ENCODE results near the gene CSNK1G2. TPM values are rescaled to one million over a fixed set of nuclear protein-coding genes. Genes with fewer than 3 reads are reported as not detected.

The CSNK1G2 gene
- total and polyA plus RNA-seq, 7 donors, result 22.3 to 49.8 (median 33.2) TPM

DNA sequence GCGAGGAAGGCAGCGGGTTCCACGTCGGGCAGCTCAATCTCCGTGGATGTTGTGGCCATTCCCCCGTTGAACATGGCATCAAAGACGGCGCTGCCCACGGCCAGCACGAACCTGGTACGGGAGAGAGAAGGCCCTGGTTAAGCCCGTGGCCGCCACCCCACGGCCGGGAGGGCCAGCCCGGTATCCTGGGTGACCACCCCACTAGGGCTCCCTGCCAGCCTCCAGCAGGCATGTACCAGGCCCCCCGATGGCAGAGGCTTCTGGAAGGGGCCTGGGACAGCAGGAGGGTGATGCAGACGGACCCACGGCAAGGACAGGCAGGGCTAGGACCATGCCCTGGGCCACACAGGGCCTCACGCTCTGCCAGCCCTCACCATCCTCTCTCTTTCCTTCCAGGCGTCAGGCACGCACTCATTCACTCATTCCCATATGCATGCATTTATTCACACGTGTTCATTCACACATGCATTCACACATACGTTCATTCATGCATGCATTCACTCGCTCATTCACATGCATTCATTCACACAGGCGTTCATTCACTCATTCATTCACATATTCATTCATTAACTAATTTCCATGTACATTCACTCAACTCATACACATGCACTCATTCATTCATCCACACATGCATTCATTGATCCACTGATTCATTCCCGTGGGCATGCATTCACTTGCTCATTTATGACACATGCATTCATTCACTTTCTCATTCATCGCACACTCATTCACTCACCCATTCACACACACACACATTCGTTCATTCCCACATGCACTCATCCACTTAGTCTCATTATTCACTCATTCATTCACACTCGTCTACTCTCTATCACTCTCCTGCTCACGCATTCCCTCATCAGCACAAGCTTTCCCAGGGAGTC, 56.6 kb downstream of the CSNK1G2 start:
- 90 to 95% (median 91%) methylated on average over 31 of the region's 31 CpGs for WGBS, 3 donors
- Histone ChIP-seq H3K4me3 (no peak overlapping the region), H3K27ac (no peak overlapping the region), H3K9me3 (no peaks in the 10 kb centered on the region), H3K27me3 (ENCODE audit: insufficient read depth in 3 of 3, low read length in 2 of 3) (no peaks in the 10 kb centered on the region), H3K4me1 (no peaks in the 10 kb centered on the region), H3K36me3 (ENCODE audit: insufficient read depth in 1 of 2, low read depth in 1 of 2) (peaks cover 0 to 53% of the 10 kb centered on the region in 2 donors)
- peak in 1 of 4 donors; percentile 19 for ATAC-seq
- no peak for DNase-seq
- TF ChIP-seq CTCF (IDR thresholded peaks at IDR 0.05), result no peak
- intact Hi-C loops (cut with DNase I), result no loop called here

- no peaks in the 10 kb centered on the region for H3K27me3 ChIP-seq (ENCODE audit: insufficient read depth in 3 of 3, low read length in 2 of 3)
- H3K4me3 ChIP-seq, result no peak overlapping the region
- intact Hi-C loops (cut with DNase I), result no loop called here
- no peaks in the 10 kb centered on the region for H3K4me1 ChIP-seq
- H3K36me3 ChIP-seq (ENCODE audit: insufficient read depth in 1 of 2, low read depth in 1 of 2), result peaks cover 0 to 51% of the 10 kb centered on the region in 2 donors
- no peak for DNase-seq
- no peaks in the 10 kb centered on the region for H3K9me3 ChIP-seq
- TF ChIP-seq CTCF (IDR thresholded peaks at IDR 0.05), result no peak
- H3K27ac ChIP-seq, result no peak overlapping the region
- 93 to 95% (median 94%) methylated on average over 39 to 52 of the region's 52 CpGs for whole genome bisulfite sequencing, 3 donors
- no peak for ATAC-seq
These were observed 58.0 kb downstream of the CSNK1G2 start for GRCh38 chr19:1998712-1999708.

DNA sequence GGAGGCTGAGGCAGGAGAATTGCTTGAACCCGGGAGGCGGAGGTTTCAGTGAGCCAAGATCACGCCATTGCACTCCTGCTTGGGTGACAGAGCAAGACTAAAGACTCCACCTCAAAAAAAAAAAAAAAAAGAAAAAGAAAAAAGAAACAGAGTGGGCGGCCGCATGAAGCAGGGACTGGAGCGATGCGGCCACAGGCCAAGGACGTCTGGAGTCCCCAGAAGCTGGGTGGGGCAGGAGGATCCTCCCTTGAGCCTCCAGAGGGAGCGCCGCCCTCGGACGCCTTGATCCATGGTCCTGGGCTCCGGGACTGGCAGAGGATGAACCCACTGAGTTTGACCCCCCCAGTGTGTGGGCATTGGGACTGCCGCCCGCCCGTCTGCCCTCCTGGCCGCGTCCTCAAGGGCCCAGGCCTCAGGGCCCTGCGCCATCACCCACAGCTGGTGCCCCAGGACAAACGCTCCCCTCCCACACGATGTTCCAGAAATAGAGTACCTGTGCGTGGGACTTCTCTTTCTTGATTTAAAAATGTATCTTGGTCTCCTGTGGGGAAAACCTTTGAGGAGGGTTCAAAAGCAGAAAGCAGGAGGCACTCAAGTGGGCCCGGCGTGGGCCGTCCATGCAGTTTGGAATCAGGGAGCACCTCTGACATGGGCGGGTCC, 59.0 kb downstream of the CSNK1G2 start:
- WGBS, 3 donors, result 78 to 86% (median 85%) methylated on average over 19 to 26 of the region's 26 CpGs
- Histone ChIP-seq H3K27ac (no peak overlapping the region), H3K36me3 (ENCODE audit: insufficient read depth in 1 of 2, low read depth in 1 of 2) (peaks cover 0 to 45% of the 10 kb centered on the region in 2 donors), H3K4me3 (no peak overlapping the region), H3K27me3 (ENCODE audit: insufficient read depth in 3 of 3, low read length in 2 of 3) (no peaks in the 10 kb centered on the region), H3K9me3 (no peaks in the 10 kb centered on the region), H3K4me1 (no peaks in the 10 kb centered on the region)
- TF ChIP-seq CTCF (IDR thresholded peaks at IDR 0.05), result no peak
- DNase-seq (no peak), ATAC-seq (peak in 2 of 4 donors; percentile 23 to 26)
- intact Hi-C loops (cut with DNase I), result no loop called here

GRCh38 chr19:2003874-2004273, 62.9 kb downstream of the CSNK1G2 start:
- no peak overlapping the region for H3K27ac ChIP-seq
- peaks cover 0 to 29% of the 10 kb centered on the region in 2 donors for H3K36me3 ChIP-seq (ENCODE audit: insufficient read depth in 1 of 2, low read depth in 1 of 2)
- DNase-seq (no peak), ATAC-seq (no peak)
- no peaks in the 10 kb centered on the region for H3K4me1 ChIP-seq
- intact Hi-C loops (cut with DNase I), result no loop called here
- 89 to 96% (median 95%) methylated on average over 4 of the region's 4 CpGs for WGBS, 3 donors
- TF ChIP-seq CTCF (IDR thresholded peaks at IDR 0.05), result no peak
- no peak overlapping the region for H3K4me3 ChIP-seq
- H3K9me3 ChIP-seq, result no peaks in the 10 kb centered on the region
- H3K27me3 ChIP-seq (ENCODE audit: insufficient read depth in 3 of 3, low read length in 2 of 3), result no peaks in the 10 kb centered on the region
